GM18907 (cell line): Measurements from ENCODE around the gene TRIM72.
"Not testable (repeated sequence)": the region's sequence is repeated elsewhere in the genome, so short reads cannot be mapped to it uniquely, and the experiment has no call there.

Experiments used
- ATAC-seq: cut with Tn5 transposase; IDR thresholded peaks from one replicate; pipeline ENCODE4 v1.9.1; 2021; ENCODE audit warnings: mild to moderate bottlenecking, moderate library complexity; ENCODE audit not compliant: unreplicated experiment

Gene TRIM72

DNA sequence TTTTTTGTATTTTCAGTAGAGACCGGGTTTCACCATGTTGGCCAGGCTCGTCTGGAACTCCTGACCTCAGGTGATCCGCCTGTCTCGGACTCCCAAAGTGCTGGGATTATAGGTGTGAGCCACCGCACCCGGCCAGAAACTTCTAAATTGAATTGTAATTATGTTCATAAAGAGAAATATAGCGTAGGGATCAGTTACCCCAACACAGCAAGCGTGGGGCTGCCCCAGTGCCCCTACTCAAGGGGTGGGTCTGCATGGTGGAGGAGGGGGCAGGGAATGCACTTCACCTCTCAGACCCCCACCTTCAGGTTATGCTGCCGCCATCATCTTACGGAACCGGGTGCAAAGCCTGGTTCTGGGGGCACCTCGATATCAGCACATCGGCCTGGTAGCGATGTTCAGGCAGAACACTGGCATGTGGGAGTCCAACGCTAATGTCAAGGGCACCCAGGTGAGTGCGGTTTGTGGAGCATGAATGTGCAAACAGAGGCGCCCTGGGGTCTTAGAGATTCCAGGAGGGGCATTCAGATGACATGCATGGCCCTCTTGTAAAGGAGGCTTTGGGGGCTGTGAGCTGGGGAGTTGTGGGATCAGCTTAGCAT lies 63.8 kb downstream of the TRIM72 start:
- no peak for ATAC-seq

DNA sequence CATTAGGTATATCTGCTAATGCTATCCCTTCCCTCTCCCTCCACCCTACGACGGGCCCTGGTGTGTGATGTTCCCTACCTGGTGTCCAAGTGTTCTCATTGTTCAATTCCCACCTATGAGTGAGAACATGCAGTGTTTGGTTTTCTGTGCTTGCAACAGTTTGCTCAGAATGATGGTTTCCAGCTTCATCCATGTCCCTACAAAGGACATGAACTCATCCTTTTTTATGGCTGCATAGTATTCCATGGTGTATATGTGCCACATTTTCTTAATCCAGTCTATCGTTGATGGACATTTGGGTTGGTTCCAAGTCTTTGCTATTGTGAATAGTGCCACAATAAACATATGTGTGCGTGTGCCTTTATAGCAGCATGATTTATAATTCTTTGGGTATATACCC lies 64.9 kb downstream of the TRIM72 start:
- ATAC-seq, result not testable (repeated sequence)
